ENCODE results near the gene AQP7. TPM values are rescaled to one million over a fixed set of nuclear protein-coding genes. Genes with fewer than 3 reads are reported as not detected.
"Not testable (repeated sequence)": the region's sequence is repeated elsewhere in the genome, so short reads cannot be mapped to it uniquely, and the experiment has no call there.

Gene AQP7
- 15.0 TPM for total RNA-seq

- not testable (repeated sequence) for DNase-seq (ENCODE audit: low spot score)
Observed at GRCh38 chr9:33402371-33402770, at the start of gene AQP7. AQP7 (minus strand) TSS chr9:33402568; CDS start chr9:33401262, 1,306 bp downstream.

DNA sequence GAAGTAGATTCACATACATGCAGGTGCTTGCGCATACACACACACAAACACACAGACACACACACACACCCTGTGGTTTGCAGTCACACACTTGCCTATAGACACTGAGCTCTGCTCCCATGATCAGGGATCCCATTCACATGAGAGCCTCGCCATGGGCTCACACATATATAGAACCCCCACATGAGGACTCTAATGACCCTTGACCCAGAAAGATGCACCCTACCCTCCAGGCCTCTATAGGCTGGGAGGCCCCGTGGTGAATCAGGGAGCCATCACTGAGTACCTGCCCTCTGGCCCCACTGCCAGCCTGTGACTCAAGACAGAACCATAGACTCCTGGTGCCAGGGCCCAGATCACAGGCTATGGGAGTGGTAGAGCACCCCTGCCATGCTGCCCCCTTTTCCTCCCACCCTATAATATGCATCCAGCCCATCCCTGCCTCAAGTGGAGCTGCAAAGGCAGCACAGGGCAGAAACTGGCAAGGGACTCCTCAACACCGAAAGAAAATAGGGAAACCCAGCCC, 48.3 kb upstream of the AQP7 start:
- no peak for DNase-seq (ENCODE audit: low spot score)

DNA sequence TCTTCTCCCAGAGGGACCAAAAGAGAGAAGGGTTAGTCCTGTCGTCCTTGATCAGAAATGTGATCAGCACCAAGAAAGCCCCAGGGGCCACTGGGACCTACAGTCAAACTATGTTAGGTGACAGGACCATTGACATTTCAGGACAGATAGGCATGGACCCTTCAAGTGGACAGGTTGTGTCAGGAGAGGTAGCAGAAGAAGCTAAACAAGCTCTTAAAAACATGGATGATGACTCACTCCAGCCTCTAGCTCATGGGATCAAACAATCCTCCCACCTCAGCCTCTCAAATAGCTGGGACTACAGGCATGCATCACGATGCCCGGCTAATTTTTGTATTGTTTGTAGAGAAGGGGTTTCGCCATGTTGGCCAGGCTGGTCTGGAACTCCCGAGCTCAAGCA, 47.3 kb upstream of the AQP7 start:
- no peak for DNase-seq (ENCODE audit: low spot score)

DNA sequence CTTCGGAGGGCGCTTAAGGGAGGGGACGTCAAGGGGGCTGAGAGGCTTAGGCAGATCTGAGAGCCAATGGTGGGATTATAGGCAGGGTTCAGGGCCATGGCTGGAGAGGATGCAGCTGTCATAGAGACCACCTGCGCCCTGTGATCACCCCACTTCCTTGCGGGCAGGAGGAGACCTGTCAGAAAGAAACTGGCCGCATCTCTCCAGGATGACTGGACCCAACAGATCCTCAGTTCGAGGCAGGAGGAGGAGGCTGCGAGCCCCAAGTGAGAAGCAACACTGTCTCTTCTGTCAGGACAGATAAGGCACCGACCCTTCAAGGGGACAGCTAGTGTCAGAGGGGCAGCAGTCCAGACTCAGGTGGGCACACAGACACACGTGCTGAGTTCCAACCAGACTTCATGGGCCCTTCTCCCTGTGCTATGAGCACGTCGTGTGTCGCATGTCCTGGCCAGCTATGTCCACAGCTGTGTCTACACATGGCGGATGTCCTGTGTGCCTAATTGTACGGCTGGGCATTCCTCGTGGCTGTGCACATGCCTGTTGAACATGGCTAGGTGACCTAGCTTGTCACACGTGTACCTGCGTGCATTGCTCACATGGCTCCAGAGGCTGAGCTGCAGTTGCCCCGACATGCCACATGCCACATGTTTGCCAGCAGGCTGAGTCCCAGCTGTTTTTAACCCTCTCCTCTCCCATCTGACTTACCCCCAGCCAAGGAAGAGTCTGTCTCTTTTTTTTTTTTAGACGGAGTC, 45.6 kb upstream of the AQP7 start:
- no peak for DNase-seq (ENCODE audit: low spot score)

GRCh38 chr9:33446946-33447798, 44.8 kb upstream of the AQP7 start, which contains the start of gene AQP3:
AQP3 (minus strand) TSS chr9:33447593; CDS start chr9:33447530, 63 bp downstream.
- peak; percentile 59 for DNase-seq (ENCODE audit: low spot score)

- DNase-seq (ENCODE audit: low spot score), result peak; percentile 21
Observed at GRCh38 chr9:33446240-33446945, 44.0 kb upstream of the AQP7 start.

DNA sequence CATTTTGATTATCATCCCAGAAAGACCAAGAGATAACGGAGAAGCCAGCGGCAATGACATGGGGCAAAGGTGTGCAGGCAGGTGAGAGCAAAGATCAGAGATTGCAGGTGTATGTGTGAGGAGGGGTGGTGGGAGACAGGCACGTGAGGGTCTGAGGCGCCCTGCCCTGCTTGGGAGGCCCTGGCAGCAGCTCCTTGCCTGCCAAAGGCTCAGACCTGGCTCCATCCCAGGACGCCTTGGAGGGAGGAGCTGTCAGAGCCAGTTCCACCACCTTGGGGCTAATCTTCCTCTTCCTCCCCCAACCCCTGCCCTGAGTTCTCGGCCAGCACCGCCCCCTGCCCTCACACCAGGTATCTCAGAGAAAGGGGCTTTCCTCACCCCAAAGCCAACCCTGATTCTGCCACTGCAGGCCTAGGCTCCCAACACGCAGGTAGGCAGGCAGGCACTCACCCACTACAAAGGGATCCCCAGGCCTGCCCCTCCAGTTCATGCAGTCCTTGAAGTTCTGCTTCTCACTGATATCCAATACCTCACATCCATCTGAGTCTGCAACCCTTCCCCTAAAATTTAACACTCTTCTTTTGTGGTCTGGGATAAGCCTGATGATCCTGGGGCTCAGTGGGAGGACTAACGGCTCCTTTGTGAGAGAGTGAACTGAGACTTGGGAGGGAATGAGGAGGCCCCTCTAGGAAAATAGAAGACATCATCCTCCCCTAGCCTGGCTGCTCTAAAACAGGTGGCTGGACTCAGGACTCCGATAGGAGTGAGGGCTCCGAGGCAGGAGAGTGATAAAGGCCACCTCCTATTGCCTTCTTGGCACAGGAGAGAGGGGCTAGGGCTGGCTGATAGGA, 43.2 kb upstream of the AQP7 start:
- peak; percentile 60 for DNase-seq (ENCODE audit: low spot score)

- DNase-seq (ENCODE audit: low spot score), result no peak
Observed at GRCh38 chr9:33443464-33444154, 41.2 kb upstream of the AQP7 start.

- DNase-seq (ENCODE audit: low spot score), result peak; percentile 42
Observed at GRCh38 chr9:33443047-33443446, 40.7 kb upstream of the AQP7 start.

- DNase-seq (ENCODE audit: low spot score), result no peak
Observed at GRCh38 chr9:33442125-33442524, 39.8 kb upstream of the AQP7 start.

DNA sequence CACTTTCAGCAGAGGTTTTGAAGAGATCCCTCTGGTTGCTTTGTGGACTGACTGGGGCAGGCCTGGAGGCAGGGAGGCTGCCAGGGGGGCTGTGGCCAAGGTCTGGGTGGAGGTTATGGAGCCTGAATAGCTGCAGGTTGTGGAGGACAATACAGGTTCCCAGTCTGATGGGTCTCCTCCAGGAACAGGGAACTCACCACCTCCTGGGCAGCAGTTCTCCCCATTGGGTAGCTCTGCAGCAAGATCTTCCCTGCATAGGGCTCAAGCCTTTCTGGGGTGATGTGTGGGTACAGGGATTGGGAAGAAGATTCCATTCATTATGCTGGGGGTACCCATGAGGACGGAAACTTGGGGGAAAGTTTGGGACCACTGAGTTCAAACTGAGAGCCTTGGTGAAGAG, 38.2 kb upstream of the AQP7 start:
- no peak for DNase-seq (ENCODE audit: low spot score)

DNA sequence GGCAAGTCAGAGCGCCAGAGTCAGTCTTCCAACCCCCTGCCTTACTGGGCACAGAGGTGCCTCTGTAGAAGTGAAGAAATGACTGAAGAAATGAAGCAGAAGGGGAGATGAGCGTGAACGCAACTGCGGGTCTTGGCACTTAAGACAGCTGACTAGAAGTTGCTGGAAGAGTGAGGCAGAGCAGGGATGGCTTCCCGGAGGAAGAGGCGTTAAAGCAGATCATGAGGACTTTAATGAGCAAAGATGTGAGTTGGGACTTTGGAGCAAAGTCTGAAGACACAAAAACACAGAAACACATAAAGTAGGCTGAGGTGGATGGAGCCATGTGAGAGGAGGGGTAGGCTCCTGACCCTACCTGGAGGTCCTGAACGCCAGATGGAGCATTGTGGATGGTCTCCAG, 37.8 kb upstream of the AQP7 start:
- DNase-seq (ENCODE audit: low spot score), result no peak

DNA sequence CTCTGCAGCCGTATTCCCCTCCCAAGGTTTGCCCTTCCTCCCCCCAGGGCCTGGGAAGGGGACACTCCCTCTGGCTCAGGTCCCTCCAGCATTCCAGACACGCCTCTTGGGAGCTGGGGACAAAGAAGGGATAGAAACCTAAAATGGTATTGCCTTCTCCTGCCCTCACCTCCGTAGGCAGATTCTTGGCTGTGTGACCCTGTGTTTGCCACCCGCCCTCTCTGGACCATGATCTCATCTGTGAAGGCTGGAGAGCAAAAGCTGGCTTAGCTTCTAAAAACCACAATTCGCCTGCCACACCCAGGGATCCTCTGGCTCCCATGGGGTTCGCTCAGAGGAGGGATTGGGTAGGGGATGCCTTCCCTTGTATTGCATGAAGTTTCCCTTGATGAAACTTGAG, 37.4 kb upstream of the AQP7 start:
- no peak for DNase-seq (ENCODE audit: low spot score)

- no peak for DNase-seq (ENCODE audit: low spot score)
Observed at GRCh38 chr9:33438926-33439680, 36.7 kb upstream of the AQP7 start.

DNA sequence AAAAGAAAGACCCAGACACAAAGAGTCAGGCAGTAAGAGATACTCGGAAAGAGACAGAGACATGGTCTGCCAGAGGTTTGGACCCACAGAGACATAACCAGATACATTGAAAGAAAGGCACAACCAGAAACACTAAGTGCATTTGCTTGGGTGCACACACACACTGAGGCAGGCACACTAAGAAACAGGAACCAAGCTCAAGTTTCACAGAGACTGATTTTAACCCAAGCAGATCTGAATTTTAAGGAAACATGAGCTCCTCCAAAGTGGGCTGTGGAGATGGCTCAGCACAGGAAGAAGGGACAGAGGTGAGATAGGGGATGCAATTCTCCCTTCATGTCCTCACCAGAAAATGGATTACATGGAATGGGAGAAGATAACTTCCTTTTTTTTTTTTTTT, 35.5 kb upstream of the AQP7 start:
- no peak for DNase-seq (ENCODE audit: low spot score)

GRCh38 chr9:33437205-33437604, 34.8 kb upstream of the AQP7 start:
- DNase-seq (ENCODE audit: low spot score), result no peak

GRCh38 chr9:33436445-33436844, 34.1 kb upstream of the AQP7 start:
- no peak for DNase-seq (ENCODE audit: low spot score)

DNA sequence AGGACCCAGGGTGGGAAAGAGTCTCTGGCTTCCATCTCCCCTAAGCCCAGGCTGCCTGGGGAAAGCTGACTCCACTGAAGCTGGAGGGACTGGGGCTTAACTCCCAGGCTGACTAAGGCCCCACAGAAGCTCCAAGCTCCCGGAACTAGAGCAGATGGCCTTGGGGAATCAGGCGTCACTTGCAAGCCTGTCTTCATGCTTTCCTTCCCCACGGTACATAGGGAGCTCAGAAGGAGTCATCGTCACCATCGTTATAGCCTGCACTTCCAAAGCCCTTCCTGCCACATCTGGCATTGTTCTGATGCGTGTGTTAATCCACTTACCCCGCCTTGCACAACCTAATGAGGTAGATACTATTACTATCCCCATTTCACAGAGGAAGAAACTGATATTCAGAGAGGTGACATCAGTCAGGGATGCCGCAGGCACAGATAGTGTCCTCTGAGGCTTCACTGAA, 33.5 kb upstream of the AQP7 start:
- no peak for DNase-seq (ENCODE audit: low spot score)

DNA sequence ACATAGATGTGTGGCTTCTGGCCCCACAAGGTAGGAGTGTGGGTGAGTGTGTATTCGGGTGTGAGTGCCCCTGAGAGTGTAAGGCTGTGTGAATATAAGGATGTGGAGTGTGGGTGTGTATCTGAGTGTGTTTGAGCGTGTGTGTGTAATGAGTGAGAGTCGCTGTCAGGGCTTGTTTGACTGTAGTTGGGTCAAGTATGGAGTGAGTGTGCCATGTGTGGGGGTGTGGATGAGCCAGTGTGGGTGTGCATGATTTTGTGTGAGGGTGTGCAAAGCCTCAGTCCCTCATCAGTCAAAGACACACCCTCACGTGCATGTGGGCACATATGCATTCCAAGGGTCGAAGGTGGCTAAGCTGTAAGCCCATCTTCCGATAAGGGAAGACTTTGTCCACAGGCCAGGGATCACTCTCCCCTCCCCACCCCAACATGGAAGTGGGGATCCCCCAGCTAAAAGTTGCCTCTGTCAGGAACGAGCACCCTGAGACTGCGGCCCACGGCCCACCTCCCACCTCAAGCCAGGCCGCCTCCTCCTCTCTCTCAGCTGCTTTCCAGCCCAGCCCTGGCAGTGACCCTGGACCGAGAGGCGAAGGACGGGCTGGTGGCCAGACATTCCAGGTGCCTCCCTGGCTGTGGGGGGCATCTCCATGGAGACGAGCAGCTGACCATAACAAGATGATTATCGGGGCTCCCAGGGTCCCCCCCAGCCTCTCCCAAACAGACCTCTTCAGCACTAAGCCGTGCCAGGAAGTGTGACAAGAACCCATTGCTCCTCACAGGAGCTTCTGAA, 32.1 kb upstream of the AQP7 start:
- DNase-seq (ENCODE audit: low spot score), result no peak
